GM18868 (cell line): ENCODE data around the gene PRMT2.
"Not testable (repeated sequence)": the region's sequence is repeated elsewhere in the genome, so short reads cannot be mapped to it uniquely, and the experiment has no call there.

Experiments
- ATAC-seq: cut with Tn5 transposase; IDR thresholded peaks from one replicate; pipeline ENCODE4 v1.9.1; 2021; ENCODE audit warnings: mild to moderate bottlenecking, moderate library complexity; ENCODE audit not compliant: unreplicated experiment

PRMT2 gene

GRCh38 chr21:46666941-46667740 is 31.7 kb downstream of the PRMT2 start:
- no peak for ATAC-seq

- ATAC-seq: no peak
These were observed 32.4 kb downstream of the PRMT2 start for GRCh38 chr21:46667741-46668380.

- no peak for ATAC-seq
These were observed 32.9 kb downstream of the PRMT2 start for GRCh38 chr21:46668381-46668780.

- not testable (repeated sequence) for ATAC-seq
These were observed 33.4 kb downstream of the PRMT2 start for GRCh38 chr21:46668904-46669303.

GRCh38 chr21:46674430-46675007 is 39.0 kb downstream of the PRMT2 start:
- ATAC-seq: no peak

- ATAC-seq: no peak
These were observed 40.3 kb downstream of the PRMT2 start for GRCh38 chr21:46675595-46676280.

- ATAC-seq: not testable (repeated sequence)
These were observed 41.1 kb downstream of the PRMT2 start for GRCh38 chr21:46676542-46676941.

- ATAC-seq: not testable (repeated sequence)
These were observed 46.1 kb downstream of the PRMT2 start for GRCh38 chr21:46681593-46681992.

- not testable (repeated sequence) for ATAC-seq
These were observed 63.2 kb downstream of the PRMT2 start for GRCh38 chr21:46698652-46699051.

GRCh38 chr21:46699104-46699503 is 63.6 kb downstream of the PRMT2 start:
- ATAC-seq: not testable (repeated sequence)
